Heart left ventricle (tissue), 13 donors: ENCODE measurements around the gene CDC14B.

Experiments
- CTCF ChIP-seq, 12 donors: fragments of 200-600 bp; sonication (generic) in 4 of 12; IDR thresholded peaks; one replicate each; pipeline versions ENCODE4 v1.5.0 to v1.8.0; 2018 to 2022; ENCODE audit warnings: antibody characterized with exemption in 12 of 12, mild to moderate bottlenecking in 5 of 12
- POLR2A ChIP-seq, 2 donors: fragments of 450-650 bp; IDR thresholded peaks; one replicate each; pipeline ENCODE4 v1.6.1; 2017; ENCODE audit warnings: antibody characterized with exemption in 2 of 2, mild to moderate bottlenecking in 2 of 2, moderate library complexity in 2 of 2
- donor health status: ischemic (EF 13 %, LVEDD 7.1; RV severe dilation, severe dysfunction).
- donor health status: DM: no; HTN: yes; CAD: no.
- donor health status: DM: no; HTN: no; CAD: no.
- donor health status: ischemic (EF 25% LVEDD 6.9; RV normal size, moderate dysfunction).
- donor health status: ischemic (EF 25% LVEDD 5.7; RV mildly dilated, moderate dysfunction).
- donor health status: ischemic (EF 35%, LVEDD 5.7; RV mildly dilated, moderate dysfunction).
- donor health status: nonischemic (EF 11% LVEDD 7.7; RV severe dilation, severe dysfunction).
- donor health status: DM: yes; HTN: yes; CAD: no.
- donor health status: PGD.
- donor health status: ischemic (EF 29% LVEDD 5.4; RV normal size, mild dysfunction).
- donor health status: nonischemic (EF 23%, LVEDD 6.1; RV moderate dilation, normal function).

- TF ChIP-seq CTCF (IDR thresholded peaks at IDR 0.05) (no peak), POLR2A (IDR thresholded peaks at IDR 0.05) (no peak)
Measured at GRCh38 chr9:96567203-96567700, 52.4 kb downstream of the CDC14B start.
